HepG2 (cell line): ENCODE results near the gene EPHA2. TPM values are rescaled to one million over a fixed set of nuclear protein-coding genes. Genes with fewer than 3 reads are reported as not detected.

Source experiments
- ARID5B ChIP-seq: IDR thresholded peaks from 2 replicates; pipeline ENCODE4 v1.4.0; 2020; ENCODE audit warnings: mild to moderate bottlenecking, missing genetic modification reagents
- BORCS8-MEF2B ChIP-seq: sonication (generic); formaldehyde crosslinking; IDR thresholded peaks from 2 replicates; pipeline ENCODE4 v1.8.0; 2022; ENCODE audit warnings: mild to moderate bottlenecking, missing genetic modification reagents
- DMAP1 ChIP-seq: IDR thresholded peaks from 2 replicates; pipeline ENCODE4 v1.6.1; 2016
- GMEB2 ChIP-seq: IDR thresholded peaks from 2 replicates; pipeline ENCODE4 v1.6.1; 2016; ENCODE audit warnings: missing biosample characterization, missing genetic modification reagents, low read depth
- KDM6A ChIP-seq: IDR thresholded peaks from 2 replicates; pipeline ENCODE4 v1.6.1; 2016; ENCODE audit warnings: low read depth
- MXD1 ChIP-seq: sonication (generic); formaldehyde crosslinking; IDR thresholded peaks from 2 replicates; pipeline ENCODE4 v1.4.0; 2020; ENCODE audit warnings: mild to moderate bottlenecking, missing genetic modification reagents
- POLR2A ChIP-seq, 2 experiments: IDR thresholded peaks; 2 replicates each; pipeline ENCODE4 v1.6.1; 2011; ENCODE audit warnings: low read depth in 2 of 2, low read length in 2 of 2, mild to moderate bottlenecking in 1 of 2, moderate library complexity in 1 of 2; ENCODE audit not compliant: insufficient read depth in 1 of 2
- POLR2AphosphoS2 ChIP-seq: IDR thresholded peaks from 2 replicates; pipeline ENCODE4 v1.6.1; 2011; ENCODE audit warnings: low read depth, low read length, improper control_type of control experiment
- RBM39 ChIP-seq: fragments of 200-400 bp; formaldehyde crosslinking; IDR thresholded peaks from one replicate; pipeline ENCODE4 v1.6.1; 2018; ENCODE audit warnings: antibody characterized with exemption, mild to moderate bottlenecking, low read depth, low read length; ENCODE audit not compliant: poor library complexity, severe bottlenecking
- TFAP4 ChIP-seq: sonication (generic); IDR thresholded peaks from 2 replicates; pipeline ENCODE4 v1.6.1; 2016; ENCODE audit warnings: low read depth, borderline replicate concordance
- THYN1 ChIP-seq: sonication (generic); formaldehyde crosslinking; IDR thresholded peaks from 2 replicates; pipeline ENCODE4 v1.8.1; 2023; ENCODE audit warnings: low read depth, mild to moderate bottlenecking, moderate library complexity, missing genetic modification reagents, borderline replicate concordance
- ZBTB33 ChIP-seq: sonication (generic); formaldehyde crosslinking; IDR thresholded peaks from 2 replicates; pipeline ENCODE4 v1.4.0; 2020; ENCODE audit warnings: missing genetic modification reagents
- ZBTB43 ChIP-seq: sonication (generic); formaldehyde crosslinking; conservative IDR thresholded peaks from 2 replicates; pipeline ENCODE4 v1.4.0; 2020; ENCODE audit warnings: missing genetic modification reagents
- ZFAT ChIP-seq: sonication (generic); formaldehyde crosslinking; conservative IDR thresholded peaks from 2 replicates; pipeline ENCODE4 v1.8.1; 2023; ENCODE audit warnings: missing genetic modification reagents, inconsistent platforms
- ZNF160 ChIP-seq: sonication (generic); formaldehyde crosslinking; IDR thresholded peaks from 2 replicates; pipeline ENCODE4 v1.8.0; 2022; ENCODE audit warnings: mild to moderate bottlenecking, inconsistent platforms, missing genetic modification reagents
- ZNF251 ChIP-seq: sonication (generic); formaldehyde crosslinking; IDR thresholded peaks from 2 replicates; pipeline ENCODE4 v1.9.0; 2021; ENCODE audit warnings: mild to moderate bottlenecking, missing genetic modification reagents
- ZSCAN30 ChIP-seq: sonication (generic); formaldehyde crosslinking; IDR thresholded peaks from 2 replicates; pipeline ENCODE4 v1.5.0; 2020; ENCODE audit warnings: mild to moderate bottlenecking, missing genetic modification reagents
- ZSCAN9 ChIP-seq: IDR thresholded peaks from 2 replicates; pipeline ENCODE4 v1.6.1; 2016; ENCODE audit warnings: borderline replicate concordance
- polyA plus RNA-seq, 8 experiments: library from polyadenylated mRNA; depleted of rRNA in 3 of 8; stranded (reverse) in 7 of 8; unstranded in 1 of 8; fragments of >200 nt; fragmentation: Illumina TruSeq in 4 of 8; extraction: Trizol in 4 of 8; gene quantifications; 2 replicates each; pipeline versions ENCODE4 v1.2.1 to v1.2.3, GENCODE V29; 2011 to 2016; ENCODE audit warnings: low read depth in 4 of 8, missing spikeins in 1 of 8, mixed read lengths in 1 of 8; ENCODE audit not compliant: insufficient read depth in 1 of 8
- total RNA-seq, 5 experiments: library from RNA; depleted of rRNA; stranded (reverse); fragments of >200 nt; fragmentation: Illumina TruSeq; extraction: Trizol; gene quantifications; 2 replicates each; pipeline ENCODE4 v1.2.3, GENCODE V29; 2016; ENCODE audit warnings: low read depth in 1 of 5

Gene EPHA2
- total and polyA plus RNA-seq, 2 of the 13 experiments (the other 11 are each of a cell fraction or from before 2014, with no cell fraction given): 33.6 to 53.6 TPM

GRCh38 chr1:16146279-16147155, 9.4 kb downstream of the EPHA2 start (continued):
- no peak for TF ChIP-seq GMEB2
- TF ChIP-seq ZSCAN9 (CRISPR knock-in tag): no peak; the same call in 1 of the 2 replicates
- TF ChIP-seq ZBTB33 (CRISPR knock-in tag): no peak
- TF ChIP-seq THYN1 (CRISPR knock-in tag): no peak
- no peak for TF ChIP-seq ZNF160
- TF ChIP-seq POLR2A (IDR thresholded peaks at IDR 0.05; ENCODE audit: insufficient read depth in 1 of 2, low read depth in 2 of 2, low read length in 2 of 2): peak; percentile 23 to 65
- 0 out of 2 replicates have a peak, but pooled peaks have one; percentile 16 for TF ChIP-seq BORCS8-MEF2B (CRISPR knock-in tag)
- peak; percentile 72; the same call in 1 of the 2 replicates for TF ChIP-seq TFAP4
- no peak for TF ChIP-seq KDM6A (CRISPR knock-in tag)
- no peak for TF ChIP-seq ZFAT (CRISPR knock-in tag)
- TF ChIP-seq POLR2AphosphoS2: peak; percentile 89; the same call in 1 of the 2 replicates
- TF ChIP-seq ARID5B (CRISPR knock-in tag): peak; percentile 42
- TF ChIP-seq RBM39: peak; percentile 69
- 0 out of 2 replicates have a peak, but pooled peaks have one; percentile 83 for TF ChIP-seq ZSCAN30 (CRISPR knock-in tag)
- TF ChIP-seq ZBTB43: no peak
- TF ChIP-seq MXD1 (CRISPR knock-in tag): no peak
- TF ChIP-seq ZNF251: no peak
- TF ChIP-seq DMAP1 (CRISPR knock-in tag): no peak
